HG03095 (cell line): ENCODE data around the gene IFITM2.
"Not testable (repeated sequence)": the region's sequence is repeated elsewhere in the genome, so short reads cannot be mapped to it uniquely, and the experiment has no call there.

Experiments
- ATAC-seq: cut with Tn5 transposase; IDR thresholded peaks from one replicate; pipeline ENCODE4 v1.9.1; 2021; ENCODE audit warnings: moderate library complexity; ENCODE audit not compliant: unreplicated experiment

The IFITM2 gene

DNA sequence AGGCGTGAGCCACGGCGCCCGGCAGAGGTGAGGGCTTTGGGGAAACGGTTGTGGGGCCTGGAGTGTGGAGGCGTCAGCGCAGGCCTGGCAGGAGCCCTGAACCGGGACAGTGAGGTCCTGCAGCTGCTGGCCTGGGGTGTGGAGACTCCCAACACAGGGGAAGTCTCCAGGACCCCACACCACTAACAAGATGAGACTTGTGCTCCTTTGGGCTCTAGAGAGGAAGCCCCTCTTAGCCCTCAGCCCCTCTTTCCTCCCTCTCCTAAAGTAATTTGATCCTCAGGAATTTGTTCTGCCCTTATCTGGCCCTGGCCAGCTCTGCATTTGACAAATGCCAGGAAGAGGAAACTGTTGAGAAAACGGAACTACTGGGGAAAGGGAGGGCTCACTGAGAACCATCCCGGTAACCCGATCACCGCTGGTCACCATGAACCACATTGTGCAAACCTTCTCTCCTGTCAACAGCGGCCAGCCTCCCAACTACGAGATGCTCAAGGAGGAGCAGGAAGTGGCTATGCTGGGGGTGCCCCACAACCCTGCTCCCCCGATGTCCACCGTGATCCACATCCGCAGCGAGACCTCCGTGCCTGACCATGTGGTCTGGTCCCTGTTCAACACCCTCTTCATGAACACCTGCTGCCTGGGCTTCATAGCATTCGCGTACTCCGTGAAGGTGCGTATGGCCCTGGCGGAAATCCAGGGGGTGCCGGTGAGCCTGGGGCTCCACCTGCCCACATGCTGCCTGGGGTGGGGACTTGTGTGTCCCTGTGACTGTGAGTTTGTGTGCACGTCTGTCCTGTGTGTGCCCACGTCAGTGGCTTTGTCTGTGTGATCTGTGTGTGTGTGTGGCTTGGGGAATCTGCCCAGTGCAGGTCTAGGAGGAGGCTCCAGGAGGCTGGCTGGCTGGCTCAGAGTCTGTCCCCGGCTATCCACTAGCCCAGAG is at the start of gene IFITM2:
TSS of gene IFITM2 (plus strand) at position 51 of the 943 bp plus-strand sequence. CDS start at position 428, 377 bp downstream.
- ATAC-seq: not testable (repeated sequence)

DNA sequence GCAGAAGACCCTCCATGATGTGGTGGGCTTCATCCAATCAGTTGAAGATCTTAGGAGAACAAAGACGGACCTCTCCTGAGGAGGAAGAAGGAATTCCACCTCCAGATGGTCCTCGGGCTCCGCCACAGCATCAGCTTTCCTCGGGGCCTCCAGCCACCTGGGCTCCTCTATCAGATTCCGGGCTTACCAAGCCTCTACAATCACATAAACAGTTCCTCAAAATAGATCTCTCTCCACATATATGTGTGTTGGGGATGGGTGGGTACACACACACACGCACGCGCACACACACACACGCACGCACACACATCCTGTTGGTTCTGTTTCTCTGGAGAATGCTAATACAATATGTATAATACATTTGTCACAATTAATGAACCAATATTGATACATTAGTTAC is 48.2 kb upstream of the IFITM2 start:
- ATAC-seq: no peak

DNA sequence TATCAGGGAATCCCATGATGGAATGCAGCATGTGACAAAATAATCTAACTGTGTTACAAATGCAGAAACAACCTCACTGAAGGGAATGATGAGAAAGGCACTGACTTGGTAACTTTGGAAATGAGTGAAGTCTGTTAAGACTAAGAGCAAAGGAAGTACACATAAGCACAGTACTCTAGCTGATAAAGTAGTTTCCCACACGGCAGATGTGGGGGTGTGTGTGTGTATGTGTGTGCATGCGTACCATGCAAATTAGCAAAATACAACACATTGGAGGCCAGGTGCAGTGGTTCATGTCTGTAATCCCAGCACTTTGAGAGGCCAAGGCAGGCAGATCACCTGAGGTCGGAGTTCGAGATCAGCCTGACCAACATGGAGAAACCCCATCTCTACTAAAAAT is 46.0 kb upstream of the IFITM2 start:
- no peak for ATAC-seq

DNA sequence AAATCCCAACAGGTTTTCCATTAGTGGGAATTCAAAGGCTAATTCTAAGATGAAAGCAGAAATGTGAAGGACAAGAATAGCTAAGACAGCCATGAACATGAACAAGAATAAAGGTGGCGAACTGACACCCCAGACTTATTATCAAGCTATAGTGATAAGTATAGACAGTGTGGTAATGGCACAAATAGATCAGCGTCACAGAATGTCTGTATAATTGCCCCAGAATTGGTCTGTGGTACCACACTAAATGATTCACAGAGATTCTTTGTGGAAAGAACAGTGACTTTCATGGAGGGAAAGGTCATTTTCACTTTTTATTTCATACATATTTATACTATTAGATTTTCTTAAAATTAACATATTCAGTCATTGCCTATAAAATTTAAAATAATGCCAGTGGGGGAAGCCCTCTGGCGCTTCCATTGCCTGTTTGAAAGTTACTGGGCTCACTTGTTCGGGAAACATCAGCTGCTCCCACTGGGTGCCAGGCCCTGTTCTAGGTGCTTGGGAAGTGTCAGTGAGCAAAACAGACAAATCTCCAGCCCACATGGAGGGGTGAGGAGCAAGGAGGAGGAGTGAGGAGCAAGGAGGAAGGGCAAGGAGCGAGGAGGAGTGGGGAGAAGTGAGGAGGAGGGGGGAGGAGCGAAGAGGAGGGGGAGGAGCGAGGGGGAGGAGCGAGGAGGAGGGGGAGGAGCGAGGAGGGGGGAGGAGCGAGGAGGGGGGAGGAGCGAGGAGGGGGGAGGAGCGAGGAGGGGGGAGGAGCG is 40.8 kb upstream of the IFITM2 start:
- ATAC-seq: no peak

DNA sequence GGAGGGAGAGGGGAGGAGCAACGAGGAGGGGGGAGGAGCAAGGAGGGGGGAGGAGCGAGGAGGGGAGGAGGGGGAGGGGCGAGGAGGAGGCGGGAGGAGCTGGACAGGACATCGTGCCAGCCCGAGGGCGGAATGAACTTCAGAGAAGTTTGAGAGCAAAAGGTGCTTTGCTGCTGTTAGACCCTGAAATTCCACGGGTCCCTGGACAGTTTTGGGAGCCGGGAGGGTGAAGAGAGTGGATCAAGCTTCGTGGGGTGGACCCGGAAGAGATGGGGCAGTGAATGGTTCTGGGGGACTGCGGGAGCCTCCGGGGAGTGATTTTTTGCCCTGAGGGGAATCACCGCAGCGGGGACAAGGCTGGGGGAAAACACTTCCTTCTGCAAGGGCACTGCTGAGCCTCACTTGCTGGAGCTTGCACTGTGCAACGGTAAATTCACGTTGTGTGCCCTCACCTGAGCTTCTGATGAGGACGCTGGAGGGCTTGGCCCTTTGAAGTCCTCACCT is 40.1 kb upstream of the IFITM2 start:
- no peak for ATAC-seq

DNA sequence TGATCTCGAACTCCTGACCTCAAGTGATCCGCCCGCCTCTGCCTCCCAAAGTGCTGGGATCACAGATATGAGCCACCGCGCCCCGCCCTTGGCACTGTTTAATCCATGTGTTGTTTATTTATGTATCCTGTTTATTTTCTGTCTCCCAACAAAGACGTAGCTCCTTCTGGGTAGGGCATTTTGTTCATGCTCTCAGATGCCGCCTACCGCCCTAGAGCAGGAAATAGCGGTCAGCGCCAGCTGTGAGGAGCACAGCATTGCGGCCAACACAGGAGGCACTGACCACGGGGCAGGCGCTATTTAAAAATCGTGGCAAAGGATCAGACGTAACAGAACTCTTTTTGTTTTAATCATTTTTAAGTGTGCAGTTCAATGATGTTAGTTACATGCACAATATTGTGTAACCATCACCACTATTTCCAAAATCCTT is 38.9 kb upstream of the IFITM2 start:
- peak; percentile 31 for ATAC-seq

DNA sequence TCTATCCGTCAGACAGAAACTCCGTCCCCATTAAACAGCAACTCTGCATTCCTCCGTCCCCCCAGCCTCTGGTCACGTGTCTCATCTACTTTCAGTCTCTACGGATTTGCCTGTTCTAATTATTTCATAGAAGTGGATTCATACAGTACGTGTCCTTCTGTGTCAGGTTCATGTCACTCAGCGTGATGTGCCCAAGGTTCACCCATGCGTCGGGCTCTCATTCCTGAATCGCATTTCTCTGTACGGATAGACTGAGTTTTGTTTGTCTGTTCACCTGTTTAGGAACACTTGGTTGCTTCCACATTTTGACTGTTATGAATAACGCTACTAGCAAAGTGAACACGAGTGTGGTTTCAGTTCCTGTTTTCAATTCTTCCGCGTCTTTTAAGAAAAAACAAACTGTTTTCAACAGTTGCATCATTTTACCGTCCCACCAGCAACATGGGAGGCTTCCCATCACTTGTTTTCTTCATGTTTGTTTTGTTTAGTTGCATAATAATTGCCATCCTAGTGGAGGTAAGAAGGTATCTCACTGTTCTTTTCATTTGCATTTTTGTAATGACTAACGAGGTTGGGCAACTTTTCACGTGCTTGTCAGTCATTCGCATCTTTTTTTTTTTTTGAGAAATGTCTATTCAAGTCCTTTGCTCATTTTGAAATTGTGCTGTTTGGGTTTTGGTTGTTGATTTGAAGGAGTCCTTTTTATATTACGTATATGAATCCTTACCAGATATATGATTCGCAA is 38.3 kb upstream of the IFITM2 start:
- ATAC-seq: peak; percentile 67

DNA sequence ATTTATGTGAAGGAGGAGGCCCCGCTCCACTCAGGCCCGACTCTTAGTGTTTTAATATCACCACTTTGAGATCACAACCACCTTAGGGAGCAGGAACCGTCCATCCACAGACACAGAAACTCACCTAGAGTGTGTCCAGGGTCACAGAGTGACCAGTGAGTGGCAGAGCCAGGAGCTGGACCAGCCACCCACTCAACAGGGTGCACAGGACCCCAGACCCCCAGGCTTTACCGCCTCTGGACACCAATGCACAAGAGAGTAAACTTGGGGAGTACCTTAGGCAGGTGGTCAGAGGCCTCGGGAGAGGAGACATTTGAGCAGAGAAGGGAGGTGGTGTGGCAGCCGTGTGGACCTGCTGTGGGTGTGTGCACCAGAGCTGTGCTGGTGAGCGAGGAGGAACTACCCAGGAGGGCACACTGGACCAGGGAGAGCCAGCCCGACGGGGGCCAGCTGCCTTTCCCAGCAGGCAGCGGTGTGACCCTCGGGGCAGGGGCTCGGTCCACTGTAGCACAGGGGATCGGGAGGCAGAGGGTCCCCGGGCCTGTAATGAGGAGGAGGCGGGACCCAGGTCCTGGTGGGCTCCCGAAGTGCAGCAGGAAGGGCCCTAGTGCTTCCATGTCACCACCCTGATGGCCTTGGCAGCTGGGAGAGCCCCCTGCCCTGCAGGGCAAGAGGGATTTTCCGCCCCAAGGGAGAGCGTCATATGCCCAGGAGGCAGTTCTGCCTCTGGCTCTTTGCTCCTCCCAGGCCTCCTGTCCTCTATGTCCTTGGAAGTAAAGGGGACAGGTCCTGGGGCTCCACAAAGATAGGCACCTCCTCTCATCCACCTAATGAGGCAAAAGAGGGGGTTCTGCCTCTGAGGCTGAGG is 36.9 kb upstream of the IFITM2 start:
- no peak for ATAC-seq

DNA sequence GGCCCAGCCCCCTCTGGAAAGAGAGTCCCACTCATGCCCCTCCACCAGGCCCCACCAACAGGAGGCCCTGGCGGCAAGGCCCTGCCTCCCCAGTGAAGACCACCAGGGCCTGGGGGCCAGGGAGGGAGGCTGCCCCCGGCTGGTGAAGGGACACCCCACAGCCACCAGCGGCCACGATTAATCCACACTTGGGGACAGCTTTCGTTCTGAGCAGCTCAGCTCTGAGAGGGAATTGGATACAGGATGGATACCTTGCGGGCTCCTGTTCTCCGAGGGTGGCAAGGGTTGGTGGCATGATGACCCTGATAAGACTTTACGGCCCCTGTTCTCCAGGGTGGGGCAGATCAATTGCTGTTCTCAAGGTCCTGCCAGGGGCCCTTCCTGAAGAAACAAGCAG is 36.3 kb upstream of the IFITM2 start:
- no peak for ATAC-seq

DNA sequence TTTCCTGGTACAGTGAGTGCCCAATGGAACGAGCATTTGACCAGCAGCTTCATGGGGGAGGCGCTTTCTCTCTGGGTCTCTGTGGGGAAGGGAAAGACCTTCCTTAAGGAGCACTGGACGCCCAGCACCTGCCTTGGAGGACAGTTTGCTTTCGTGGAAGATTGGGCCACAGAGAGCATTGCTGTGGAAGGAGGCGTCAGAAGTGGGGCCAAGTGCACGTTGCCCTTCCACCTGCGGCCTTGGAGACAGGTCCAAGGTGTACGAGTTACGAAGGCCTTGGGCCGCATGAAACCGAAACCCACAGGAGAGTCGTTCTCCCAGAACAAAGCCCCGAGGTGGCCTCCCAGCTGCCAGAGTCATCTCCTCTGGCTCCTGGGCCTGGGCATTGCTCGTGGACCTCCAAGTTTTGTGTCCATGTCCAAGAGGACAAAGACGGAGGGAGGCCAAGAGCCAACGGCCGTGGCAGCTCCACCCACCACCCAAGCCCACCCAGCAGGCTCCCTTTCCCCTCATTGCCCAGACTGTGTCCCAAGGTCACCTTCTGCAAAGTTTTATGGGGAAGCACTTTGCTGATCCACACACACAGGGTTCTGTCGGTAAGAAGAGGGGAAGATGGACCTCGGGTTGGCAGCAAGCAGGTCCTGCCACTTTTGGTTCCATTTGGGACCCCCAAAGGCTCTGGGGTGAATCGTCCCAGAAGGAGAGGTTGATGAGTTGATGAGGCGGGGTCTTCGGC is 35.3 kb upstream of the IFITM2 start:
- ATAC-seq: no peak

DNA sequence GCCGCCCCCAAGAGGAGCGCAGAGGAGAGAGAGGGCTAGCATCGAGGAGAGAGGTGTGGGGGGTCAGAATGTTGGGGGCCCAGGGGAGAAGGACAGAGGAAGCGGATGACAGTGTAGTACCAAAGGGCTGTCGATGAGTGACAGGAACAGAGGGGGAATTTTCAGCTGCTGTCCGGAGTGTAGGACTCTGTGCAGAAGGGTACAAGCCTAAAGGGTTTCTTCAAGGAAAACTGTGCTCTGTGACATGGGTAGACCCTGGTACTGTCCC is 34.8 kb upstream of the IFITM2 start:
- no peak for ATAC-seq

DNA sequence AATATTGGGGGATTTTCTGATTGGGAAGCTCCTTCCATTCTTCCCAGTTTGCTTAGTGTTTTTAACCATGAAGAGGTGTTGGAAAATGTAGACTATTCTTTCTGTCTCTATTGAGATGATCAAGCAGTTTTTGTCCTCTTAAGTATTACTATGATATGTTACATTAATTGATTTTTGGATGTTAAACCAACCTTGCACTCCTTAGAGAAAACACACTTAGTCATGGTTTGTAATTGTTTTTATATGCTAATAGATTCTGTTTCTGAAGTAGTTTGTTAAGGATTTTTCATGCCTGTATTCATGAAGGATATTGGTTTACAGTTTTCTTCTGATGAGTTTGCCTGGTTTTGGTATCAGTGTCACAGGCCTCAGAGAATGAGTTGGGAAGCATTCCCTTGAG is 31.4 kb upstream of the IFITM2 start:
- no peak for ATAC-seq

DNA sequence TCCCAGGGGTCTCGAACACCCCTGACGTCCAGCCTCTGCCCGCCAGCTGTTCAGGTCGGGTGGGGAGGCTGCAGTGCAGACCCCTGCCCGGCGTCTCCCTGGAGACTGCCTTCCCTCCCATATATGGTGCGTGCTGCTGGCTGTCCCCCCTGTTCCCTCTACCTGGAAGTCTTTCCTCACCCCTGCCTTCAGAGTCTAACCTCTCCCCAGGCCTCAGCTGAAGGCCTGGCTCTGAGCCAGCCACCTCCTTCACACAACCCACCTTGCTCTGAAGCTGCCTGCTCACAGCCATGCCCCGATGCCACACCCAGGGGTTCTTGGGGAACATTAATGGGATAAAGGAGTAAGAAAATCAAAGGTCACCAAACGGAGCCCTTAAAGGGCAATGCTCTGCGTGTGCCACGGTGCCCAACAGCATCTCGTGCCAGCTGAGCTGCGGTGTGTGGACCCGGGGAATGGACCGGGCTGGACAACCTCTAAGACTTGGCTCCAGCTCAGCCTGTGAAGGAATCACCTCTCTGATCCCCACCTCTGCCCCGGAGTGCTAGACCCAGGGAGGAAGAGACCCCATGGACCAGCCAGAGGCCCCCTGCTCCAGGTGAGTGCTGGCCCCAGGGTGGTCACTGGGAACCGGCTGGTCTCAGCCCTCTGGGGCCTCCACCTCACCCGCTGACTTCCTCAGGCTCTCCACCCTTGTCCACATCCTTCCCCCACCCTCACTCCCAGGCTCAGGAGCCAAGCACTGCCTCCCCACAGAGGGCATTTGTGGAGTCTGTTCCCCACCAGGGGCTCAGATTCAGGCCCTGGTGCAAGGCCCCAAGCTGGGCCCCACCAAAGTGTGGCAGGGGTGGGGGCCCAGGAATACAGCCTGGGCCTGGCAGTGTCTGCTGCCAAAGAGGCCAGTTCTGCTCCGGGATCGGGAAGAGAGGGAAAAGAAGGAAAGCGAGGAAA is 29.3 kb upstream of the IFITM2 start, which contains the start of gene NLRP6:
TSS of gene NLRP6 (plus strand) at position 407 of the 951 bp plus-strand sequence. CDS start at position 570, 163 bp downstream.
- ATAC-seq: no peak

DNA sequence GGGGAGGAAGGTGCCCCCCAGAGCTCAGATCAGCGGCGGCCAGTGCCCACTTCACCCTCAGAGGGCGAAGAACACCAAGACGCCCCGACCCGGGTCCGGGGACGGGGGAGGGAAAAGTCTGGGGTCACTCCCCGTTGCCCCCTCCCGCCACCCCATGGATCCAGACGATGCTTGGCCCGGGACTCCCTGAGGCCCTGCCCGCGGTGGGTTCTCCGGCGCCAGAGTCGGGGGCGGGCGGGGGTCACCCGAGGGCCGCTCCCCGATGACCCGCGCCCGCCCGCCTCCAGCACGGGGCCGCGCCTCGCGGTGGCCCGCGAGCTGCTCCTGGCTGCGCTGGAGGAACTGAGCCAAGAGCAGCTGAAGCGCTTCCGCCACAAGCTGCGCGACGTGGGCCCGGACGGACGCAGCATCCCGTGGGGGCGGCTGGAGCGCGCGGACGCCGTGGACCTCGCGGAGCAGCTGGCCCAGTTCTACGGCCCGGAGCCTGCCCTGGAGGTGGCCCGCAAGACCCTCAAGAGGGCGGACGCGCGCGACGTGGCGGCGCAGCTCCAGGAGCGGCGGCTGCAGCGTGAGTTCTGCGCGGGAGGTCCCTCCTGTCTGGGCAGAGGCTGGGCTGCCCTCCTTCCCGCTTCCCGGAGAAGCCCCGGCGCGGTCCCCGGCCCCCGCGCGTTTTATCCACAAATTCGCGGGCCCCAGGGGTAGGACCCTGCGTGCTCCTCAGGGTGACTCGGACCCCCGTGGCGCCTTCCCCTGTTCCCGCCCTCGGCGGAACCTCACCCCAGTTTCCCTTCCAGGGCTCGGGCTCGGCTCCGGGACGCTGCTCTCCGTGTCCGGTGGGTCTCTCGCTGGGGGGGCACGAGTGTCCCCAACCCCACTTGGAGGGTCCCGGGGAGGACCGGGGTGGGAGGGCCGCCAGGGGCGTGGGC is 28.3 kb upstream of the IFITM2 start:
- ATAC-seq: no peak

DNA sequence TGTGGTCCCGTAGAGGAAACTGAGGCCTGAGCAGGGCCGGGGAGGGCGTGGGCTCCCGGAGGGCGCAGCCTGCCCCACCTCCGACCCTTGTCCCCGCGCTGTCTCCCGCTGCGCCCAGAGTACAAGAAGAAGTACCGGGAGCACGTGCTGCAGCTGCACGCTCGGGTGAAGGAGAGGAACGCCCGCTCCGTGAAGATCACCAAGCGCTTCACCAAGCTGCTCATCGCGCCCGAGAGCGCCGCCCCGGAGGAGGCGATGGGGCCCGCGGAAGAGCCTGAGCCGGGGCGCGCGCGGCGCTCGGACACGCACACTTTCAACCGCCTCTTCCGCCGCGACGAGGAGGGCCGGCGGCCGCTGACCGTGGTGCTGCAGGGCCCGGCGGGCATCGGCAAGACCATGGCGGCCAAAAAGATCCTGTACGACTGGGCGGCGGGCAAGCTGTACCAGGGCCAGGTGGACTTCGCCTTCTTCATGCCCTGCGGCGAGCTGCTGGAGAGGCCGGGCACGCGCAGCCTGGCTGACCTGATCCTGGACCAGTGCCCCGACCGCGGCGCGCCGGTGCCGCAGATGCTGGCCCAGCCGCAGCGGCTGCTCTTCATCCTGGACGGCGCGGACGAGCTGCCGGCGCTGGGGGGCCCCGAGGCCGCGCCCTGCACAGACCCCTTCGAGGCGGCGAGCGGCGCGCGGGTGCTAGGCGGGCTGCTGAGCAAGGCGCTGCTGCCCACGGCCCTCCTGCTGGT is 27.5 kb upstream of the IFITM2 start:
- ATAC-seq: no peak

DNA sequence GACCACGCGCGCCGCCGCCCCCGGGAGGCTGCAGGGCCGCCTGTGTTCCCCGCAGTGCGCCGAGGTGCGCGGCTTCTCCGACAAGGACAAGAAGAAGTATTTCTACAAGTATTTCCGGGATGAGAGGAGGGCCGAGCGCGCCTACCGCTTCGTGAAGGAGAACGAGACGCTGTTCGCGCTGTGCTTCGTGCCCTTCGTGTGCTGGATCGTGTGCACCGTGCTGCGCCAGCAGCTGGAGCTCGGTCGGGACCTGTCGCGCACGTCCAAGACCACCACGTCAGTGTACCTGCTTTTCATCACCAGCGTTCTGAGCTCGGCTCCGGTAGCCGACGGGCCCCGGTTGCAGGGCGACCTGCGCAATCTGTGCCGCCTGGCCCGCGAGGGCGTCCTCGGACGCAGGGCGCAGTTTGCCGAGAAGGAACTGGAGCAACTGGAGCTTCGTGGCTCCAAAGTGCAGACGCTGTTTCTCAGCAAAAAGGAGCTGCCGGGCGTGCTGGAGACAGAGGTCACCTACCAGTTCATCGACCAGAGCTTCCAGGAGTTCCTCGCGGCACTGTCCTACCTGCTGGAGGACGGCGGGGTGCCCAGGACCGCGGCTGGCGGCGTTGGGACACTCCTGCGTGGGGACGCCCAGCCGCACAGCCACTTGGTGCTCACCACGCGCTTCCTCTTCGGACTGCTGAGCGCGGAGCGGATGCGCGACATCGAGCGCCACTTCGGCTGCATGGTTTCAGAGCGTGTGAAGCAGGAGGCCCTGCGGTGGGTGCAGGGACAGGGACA is 26.7 kb upstream of the IFITM2 start:
- ATAC-seq: no peak
